ENCODE results near the gene RAMACL. TPM values are rescaled to one million over a fixed set of nuclear protein-coding genes. Genes with fewer than 3 reads are reported as not detected.

The RAMACL gene
- total RNA-seq, 1 experiment from 2014 or later, result 0.13 TPM

GRCh38 chr6:166599205-166599604 is 12.7 kb upstream of the RAMACL start:
- no peak for DNase-seq (ENCODE audit: low read depth, low spot score)
- intact Hi-C loops (cut with micrococcal nuclease; ENCODE audit: unreplicated experiment), result no loop called here
- Histone ChIP-seq H3K36me3 (ENCODE audit: control insufficient read depth, insufficient read depth, low read length) (no peaks in the 10 kb centered on the region), H3K4me3 (ENCODE audit: low read depth in 2 of 2, low read length in 2 of 2) (no peak overlapping the region), H3K27ac (ENCODE audit: low read length) (no peak overlapping the region), H3K27me3 (ENCODE audit: control insufficient read depth, insufficient read depth, low read length) (no peaks in the 10 kb centered on the region), H3K9me3 (ENCODE audit: control insufficient read depth, insufficient read depth, low read depth, low read length) (no peaks in the 10 kb centered on the region), H3K4me1 (ENCODE audit: control insufficient read depth, insufficient read depth, low read length) (no peaks in the 10 kb centered on the region)
- no TSS peak for BruUV-seq (replicated peaks)
- ChIA-PET POLR2A (no interaction called here), CTCF (no interaction called here)
- no peak for TF ChIP-seq TCF7L2 (IDR thresholded peaks at IDR 0.05; ENCODE audit: low read depth, low read length)
- TF ChIP-seq REST (IDR thresholded peaks at IDR 0.05; ENCODE audit: insufficient read depth in 1 of 2, low read depth in 2 of 2, low read length in 1 of 2), result no peak
- TF ChIP-seq, protein P1, sequence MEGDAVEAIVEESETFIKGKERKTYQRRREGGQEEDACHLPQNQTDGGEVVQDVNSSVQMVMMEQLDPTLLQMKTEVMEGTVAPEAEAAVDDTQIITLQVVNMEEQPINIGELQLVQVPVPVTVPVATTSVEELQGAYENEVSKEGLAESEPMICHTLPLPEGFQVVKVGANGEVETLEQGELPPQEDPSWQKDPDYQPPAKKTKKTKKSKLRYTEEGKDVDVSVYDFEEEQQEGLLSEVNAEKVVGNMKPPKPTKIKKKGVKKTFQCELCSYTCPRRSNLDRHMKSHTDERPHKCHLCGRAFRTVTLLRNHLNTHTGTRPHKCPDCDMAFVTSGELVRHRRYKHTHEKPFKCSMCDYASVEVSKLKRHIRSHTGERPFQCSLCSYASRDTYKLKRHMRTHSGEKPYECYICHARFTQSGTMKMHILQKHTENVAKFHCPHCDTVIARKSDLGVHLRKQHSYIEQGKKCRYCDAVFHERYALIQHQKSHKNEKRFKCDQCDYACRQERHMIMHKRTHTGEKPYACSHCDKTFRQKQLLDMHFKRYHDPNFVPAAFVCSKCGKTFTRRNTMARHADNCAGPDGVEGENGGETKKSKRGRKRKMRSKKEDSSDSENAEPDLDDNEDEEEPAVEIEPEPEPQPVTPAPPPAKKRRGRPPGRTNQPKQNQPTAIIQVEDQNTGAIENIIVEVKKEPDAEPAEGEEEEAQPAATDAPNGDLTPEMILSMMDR (IDR thresholded peaks at IDR 0.05), result no peak
- no peak for TF ChIP-seq SIN3A (IDR thresholded peaks at IDR 0.05; ENCODE audit: borderline replicate concordance, insufficient read depth, low read depth, low read length)
- no peak for TF ChIP-seq POLR2AphosphoS5 (IDR thresholded peaks at IDR 0.05; ENCODE audit: low read depth, low read length)
- ATAC-seq, result no peak
- in situ Hi-C loops (cut with HindIII; ENCODE audit: low pct_unique_long_range_greater_than_20kb, low sequenced_read_pairs), result no loop called here

GRCh38 chr6:166598441-166599138 is 12.1 kb upstream of the RAMACL start:
- no peak for TF ChIP-seq SIN3A (IDR thresholded peaks at IDR 0.05; ENCODE audit: borderline replicate concordance, insufficient read depth, low read depth, low read length)
- TF ChIP-seq, protein P1 (IDR thresholded peaks at IDR 0.05), result no peak
- no peak for TF ChIP-seq TCF7L2 (IDR thresholded peaks at IDR 0.05; ENCODE audit: low read depth, low read length)
- no peak for TF ChIP-seq REST (IDR thresholded peaks at IDR 0.05; ENCODE audit: insufficient read depth in 1 of 2, low read depth in 2 of 2, low read length in 1 of 2)
- no peak for TF ChIP-seq POLR2AphosphoS5 (IDR thresholded peaks at IDR 0.05; ENCODE audit: low read depth, low read length)
- no peak for ATAC-seq
- Histone ChIP-seq H3K4me1 (ENCODE audit: control insufficient read depth, insufficient read depth, low read length) (no peaks in the 10 kb centered on the region), H3K27ac (ENCODE audit: low read length) (no peak overlapping the region), H3K27me3 (ENCODE audit: control insufficient read depth, insufficient read depth, low read length) (no peaks in the 10 kb centered on the region; the same call in 1 of the 2 replicates), H3K4me3 (ENCODE audit: low read depth in 2 of 2, low read length in 2 of 2) (no peak overlapping the region), H3K9me3 (ENCODE audit: control insufficient read depth, insufficient read depth, low read depth, low read length) (no peaks in the 10 kb centered on the region), H3K36me3 (ENCODE audit: control insufficient read depth, insufficient read depth, low read length) (no peaks in the 10 kb centered on the region)
- BruUV-seq (replicated peaks), result no TSS peak
- no peak for DNase-seq (ENCODE audit: low read depth, low spot score)
- intact Hi-C loops (cut with micrococcal nuclease; ENCODE audit: unreplicated experiment), result no loop called here
- ChIA-PET POLR2A (no interaction called here), CTCF (no interaction called here)
- in situ Hi-C loops (cut with HindIII; ENCODE audit: low pct_unique_long_range_greater_than_20kb, low sequenced_read_pairs), result no loop called here
